Activated CD4-positive, alpha-beta T cell treated with anti-CD3 and anti-CD28 coated beads, Interleukin-2, amount 50 U/mL, for 1 hour (primary cell): ENCODE data around the gene VPS37B.
"Not testable (repeated sequence)": the region's sequence is repeated elsewhere in the genome, so short reads cannot be mapped to it uniquely, and the experiment has no call there.

ENCODE experiments used
- DNase-seq: peaks from one replicate; pipeline ENCODE4 v3.0.0-alpha.2; 2020

VPS37B gene

GRCh38 chr12:122880155-122880667 lies 15.7 kb downstream of the VPS37B start:
- no peak for DNase-seq

- no peak for DNase-seq
These were observed 16.9 kb downstream of the VPS37B start for GRCh38 chr12:122878780-122879612.

- DNase-seq, result no peak
These were observed 19.2 kb downstream of the VPS37B start for GRCh38 chr12:122876731-122877130.

GRCh38 chr12:122876281-122876680 lies 19.6 kb downstream of the VPS37B start:
- DNase-seq, result not testable (repeated sequence)

GRCh38 chr12:122875590-122876220 lies 20.2 kb downstream of the VPS37B start:
- no peak for DNase-seq

GRCh38 chr12:122874081-122874480 lies 21.8 kb downstream of the VPS37B start:
- DNase-seq, result peak; percentile 51

- DNase-seq, result no peak
These were observed 22.4 kb downstream of the VPS37B start for GRCh38 chr12:122873540-122873939.

GRCh38 chr12:122872815-122873361 lies 23.0 kb downstream of the VPS37B start:
- no peak for DNase-seq

GRCh38 chr12:122871851-122872780 lies 23.8 kb downstream of the VPS37B start:
- DNase-seq, result peak; percentile 46

GRCh38 chr12:122870867-122871664 lies 24.9 kb downstream of the VPS37B start:
- no peak for DNase-seq

GRCh38 chr12:122870163-122870842 lies 25.6 kb downstream of the VPS37B start:
- DNase-seq, result no peak

GRCh38 chr12:122869207-122869973 lies 26.5 kb downstream of the VPS37B start:
- no peak for DNase-seq

- DNase-seq, result no peak
These were observed 27.3 kb downstream of the VPS37B start for GRCh38 chr12:122868471-122869177.

- no peak for DNase-seq
These were observed 28.0 kb downstream of the VPS37B start for GRCh38 chr12:122867691-122868461.

- DNase-seq, result no peak
These were observed 28.8 kb downstream of the VPS37B start for GRCh38 chr12:122866950-122867607.

GRCh38 chr12:122866379-122866778 lies 29.5 kb downstream of the VPS37B start:
- DNase-seq, result no peak

- DNase-seq, result no peak
These were observed 30.4 kb downstream of the VPS37B start for GRCh38 chr12:122865268-122866231.
